ENCODE data around the gene CNTN1. TPM values are rescaled to one million over a fixed set of nuclear protein-coding genes. Genes with fewer than 3 reads are reported as not detected.

Gene CNTN1
- total RNA-seq, 3 donors from 2014 or later (not counting 1 experiment from before 2014, with no cell fraction given): not detected

GRCh38 chr12:40681148-40681547, 11.1 kb upstream of the CNTN1 start:
- Histone ChIP-seq H3K27me3 (ENCODE audit: control insufficient read depth, insufficient read depth, low read length) (no peaks in the 10 kb centered on the region), H3K4me3 (ENCODE audit: low read length) (no peak overlapping the region), H3K4me1 (ENCODE audit: control insufficient read depth, insufficient read depth, low read length) (no peaks in the 10 kb centered on the region), H3K36me3 (ENCODE audit: control insufficient read depth, insufficient read depth, low read length) (no peaks in the 10 kb centered on the region), H3K9me3 (ENCODE audit: control insufficient read depth, insufficient read depth, low read length) (no peaks in the 10 kb centered on the region), H3K27ac (ENCODE audit: low read length) (no peak overlapping the region)
- Mint-ChIP-seq H3K27ac (no peak overlapping the region), H3K36me3 (no peaks in the 10 kb centered on the region), H3K4me1 (no peaks in the 10 kb centered on the region), H3K9me3 (peaks cover 28 to 36% of the 10 kb centered on the region in 2 donors), H3K27me3 (ENCODE audit: low read depth in 2 of 2) (no peaks in the 10 kb centered on the region), H3K4me3 (no peak overlapping the region)
- no peak for TF ChIP-seq CTCF (IDR thresholded peaks at IDR 0.05)
- intact Hi-C loops (cut with micrococcal nuclease): no loop called here
- ATAC-seq (no peak), DNase-seq (no peak)
- WGBS (ENCODE audit: insufficient coverage): no CpG with 5 or more reads among the region's 2 CpGs

- H3K27ac ChIP-seq (ENCODE audit: low read length): no peak overlapping the region
- H3K27me3 Mint-ChIP-seq (ENCODE audit: low read depth in 2 of 2): no peaks in the 10 kb centered on the region
- H3K4me3 Mint-ChIP-seq: no peak overlapping the region
- H3K9me3 Mint-ChIP-seq: peaks cover 16 to 17% of the 10 kb centered on the region in 2 donors
- no peaks in the 10 kb centered on the region for H3K4me1 Mint-ChIP-seq
- DNase-seq (no peak), ATAC-seq (no peak)
- no peaks in the 10 kb centered on the region for H3K4me1 ChIP-seq (ENCODE audit: control insufficient read depth, insufficient read depth, low read length)
- no peak overlapping the region for H3K4me3 ChIP-seq (ENCODE audit: low read length)
- intact Hi-C loops (cut with micrococcal nuclease): no loop called here
- H3K36me3 Mint-ChIP-seq: no peaks in the 10 kb centered on the region
- no peak for TF ChIP-seq CTCF (IDR thresholded peaks at IDR 0.05)
- H3K27me3 ChIP-seq (ENCODE audit: control insufficient read depth, insufficient read depth, low read length): no peaks in the 10 kb centered on the region
- no peaks in the 10 kb centered on the region for H3K9me3 ChIP-seq (ENCODE audit: control insufficient read depth, insufficient read depth, low read length)
- no peaks in the 10 kb centered on the region for H3K36me3 ChIP-seq (ENCODE audit: control insufficient read depth, insufficient read depth, low read length)
- H3K27ac Mint-ChIP-seq: no peak overlapping the region
- 84% methylated on average over 2 of the region's 4 CpGs for WGBS (ENCODE audit: insufficient coverage)
These were observed 7.3 kb upstream of the CNTN1 start for GRCh38 chr12:40684986-40685385.

- Mint-ChIP-seq H3K4me3 (no peak overlapping the region), H3K36me3 (no peaks in the 10 kb centered on the region), H3K27ac (no peak overlapping the region), H3K27me3 (ENCODE audit: low read depth in 2 of 2) (no peaks in the 10 kb centered on the region), H3K9me3 (peaks cover 4 to 6% of the 10 kb centered on the region in 2 donors), H3K4me1 (no peaks in the 10 kb centered on the region)
- H3K27ac ChIP-seq (ENCODE audit: low read length): no peak overlapping the region
- no peak overlapping the region for H3K4me3 ChIP-seq (ENCODE audit: low read length)
- ATAC-seq (no peak), DNase-seq (no peak)
- WGBS (ENCODE audit: insufficient coverage): 89% methylated on average over 8 of the region's 8 CpGs
- intact Hi-C loops (cut with micrococcal nuclease): no loop called here
- no peak for TF ChIP-seq CTCF (IDR thresholded peaks at IDR 0.05)
- H3K27me3 ChIP-seq (ENCODE audit: control insufficient read depth, insufficient read depth, low read length): peaks cover 11% of the 10 kb centered on the region
- peaks cover 4% of the 10 kb centered on the region for H3K4me1 ChIP-seq (ENCODE audit: control insufficient read depth, insufficient read depth, low read length)
- peaks cover 4% of the 10 kb centered on the region for H3K9me3 ChIP-seq (ENCODE audit: control insufficient read depth, insufficient read depth, low read length)
- no peaks in the 10 kb centered on the region for H3K36me3 ChIP-seq (ENCODE audit: control insufficient read depth, insufficient read depth, low read length)
These were observed 4.0 kb upstream of the CNTN1 start for GRCh38 chr12:40688085-40688725.

GRCh38 chr12:40689576-40689975, 2.7 kb upstream of the CNTN1 start:
- no peaks in the 10 kb centered on the region for H3K27me3 Mint-ChIP-seq (ENCODE audit: low read depth in 2 of 2)

More at GRCh38 chr12:40689576-40689975, 2.7 kb upstream of the CNTN1 start:
- 89% methylated on average over 1 of the region's 2 CpGs for WGBS (ENCODE audit: insufficient coverage)
- no peak for DNase-seq
- no peaks in the 10 kb centered on the region for H3K4me1 Mint-ChIP-seq
- intact Hi-C loops (cut with micrococcal nuclease): no loop called here
- H3K4me3 Mint-ChIP-seq: no peak overlapping the region
- no peaks in the 10 kb centered on the region for H3K36me3 ChIP-seq (ENCODE audit: control insufficient read depth, insufficient read depth, low read length)
- peaks cover 4% of the 10 kb centered on the region for H3K4me1 ChIP-seq (ENCODE audit: control insufficient read depth, insufficient read depth, low read length)
- H3K27me3 ChIP-seq (ENCODE audit: control insufficient read depth, insufficient read depth, low read length): peaks cover 15% of the 10 kb centered on the region
- H3K27ac ChIP-seq (ENCODE audit: low read length): no peak overlapping the region
- peaks cover 5% of the 10 kb centered on the region for H3K9me3 ChIP-seq (ENCODE audit: control insufficient read depth, insufficient read depth, low read length)
- no peak for TF ChIP-seq CTCF (IDR thresholded peaks at IDR 0.05)
- no peak for ATAC-seq
- no peak overlapping the region for H3K4me3 ChIP-seq (ENCODE audit: low read length)
- no peak overlapping the region for H3K27ac Mint-ChIP-seq
- no peaks in the 10 kb centered on the region for H3K36me3 Mint-ChIP-seq
- peaks cover 0 to 6% of the 10 kb centered on the region in 2 donors for H3K9me3 Mint-ChIP-seq
